Mesenteric fat pad (tissue), 1 donor: ENCODE data around the gene HIPK2. TPM values are rescaled to one million over a fixed set of nuclear protein-coding genes. Genes with fewer than 3 reads are reported as not detected.

ENCODE experiments used
- DNase-seq: peaks from one replicate; pipeline ENCODE4 v3.0.0-alpha.2; 2020; ENCODE audit warnings: low spot score
- total RNA-seq: library from RNA; stranded (reverse); fragmentation: NEBNext Ultra II Directional; extraction: Animal tissue kit (Norgen Biotek cat#: 25700); gene quantifications from one replicate; pipeline ENCODE4 v1.2.1, GENCODE V29; 2021
- donor health status: DM: yes; HTN: yes; CAD: no.

The HIPK2 gene
- total RNA-seq, 1 donor from 2014 or later: 217 TPM

DNA sequence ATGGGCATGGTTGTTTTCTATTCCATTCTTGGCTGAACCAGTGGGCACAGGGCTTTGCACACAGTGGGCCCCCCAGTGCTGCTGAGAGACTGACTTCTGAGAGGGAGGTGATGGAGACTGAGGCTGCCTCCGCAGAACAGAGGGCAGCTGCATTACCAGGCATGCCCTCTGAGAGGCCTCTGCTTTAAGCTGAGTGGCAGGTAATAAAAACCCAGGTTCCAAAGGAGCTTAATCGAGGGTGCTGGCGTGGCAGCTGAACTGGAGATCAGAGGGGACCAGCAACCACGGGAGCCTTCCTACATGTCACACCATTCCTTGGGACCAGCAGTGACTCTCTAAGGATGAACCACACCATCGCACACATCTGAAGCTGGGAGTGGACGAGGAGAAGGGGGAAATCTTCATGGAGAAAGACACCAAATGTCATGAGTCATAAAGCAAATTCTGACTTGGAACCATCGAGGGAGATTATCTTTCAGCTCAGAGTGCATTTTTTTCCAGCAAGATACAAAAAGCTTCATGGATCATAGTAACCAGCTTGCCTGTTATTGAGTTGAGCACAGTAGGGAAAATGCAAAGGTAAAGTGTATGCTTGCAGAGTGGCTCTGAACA is 24.6 kb downstream of the HIPK2 start:
- DNase-seq: no peak

DNA sequence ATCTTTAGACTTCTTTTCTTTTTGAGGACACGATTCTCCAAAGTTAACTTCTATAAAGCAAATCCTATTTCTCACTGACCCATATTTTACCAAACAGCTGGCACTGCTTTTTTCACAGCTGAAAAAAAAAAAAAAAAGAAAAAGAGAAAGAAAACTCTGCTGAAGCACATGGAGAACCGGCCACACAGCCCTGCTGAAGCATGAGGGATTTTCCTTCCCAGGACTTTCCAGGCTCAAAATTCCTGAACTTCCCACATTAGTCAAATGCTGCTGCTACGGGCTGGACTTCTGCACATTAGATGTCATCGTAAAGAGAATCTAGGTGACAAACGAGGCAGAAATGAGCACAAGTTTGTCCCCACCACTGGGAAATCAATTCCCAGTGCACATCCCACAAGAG is 25.2 kb downstream of the HIPK2 start:
- DNase-seq: no peak

GRCh38 chr7:139752148-139752547 is 25.6 kb downstream of the HIPK2 start:
- no peak for DNase-seq

GRCh38 chr7:139750459-139751095 is 27.2 kb downstream of the HIPK2 start:
- no peak for DNase-seq

- no peak for DNase-seq
Measured at GRCh38 chr7:139749545-139749944, 28.3 kb downstream of the HIPK2 start.

DNA sequence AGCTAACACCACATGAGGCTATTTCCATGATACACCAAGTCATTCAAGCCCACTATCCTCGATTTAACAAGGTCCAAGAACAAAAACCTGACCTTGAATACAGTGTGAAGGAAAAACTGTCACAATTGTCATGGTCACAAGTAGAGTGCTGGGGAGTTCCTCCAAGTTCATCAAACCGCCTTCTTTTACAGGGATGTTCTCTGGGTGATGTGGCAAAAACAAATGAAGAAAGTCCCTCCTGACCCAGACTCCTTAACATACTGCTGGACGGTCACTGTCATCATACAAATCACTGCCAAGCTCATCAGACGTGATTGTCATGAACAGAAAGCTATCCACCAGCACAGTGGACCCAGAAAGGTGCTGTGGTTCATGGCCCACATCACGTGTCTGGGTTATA is 28.9 kb downstream of the HIPK2 start:
- no peak for DNase-seq

DNA sequence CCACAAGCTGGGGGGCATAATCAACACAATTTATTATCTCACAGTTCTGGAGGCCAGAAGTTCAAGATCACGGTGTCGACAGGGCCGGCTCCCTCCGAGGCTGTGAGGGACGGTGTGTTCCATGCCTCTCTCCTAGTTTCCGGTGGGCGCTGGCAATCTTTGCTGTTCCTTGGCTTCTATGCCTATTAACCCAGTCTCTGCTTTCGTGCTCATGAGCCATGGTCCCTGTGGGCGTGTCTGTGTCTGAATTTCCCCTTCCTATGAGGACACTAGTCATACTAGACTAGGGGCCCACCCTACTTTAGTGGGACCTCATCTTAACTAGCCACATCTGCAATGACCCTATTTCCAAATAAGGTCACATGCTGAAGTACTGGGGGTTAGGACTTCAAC is 29.4 kb downstream of the HIPK2 start:
- DNase-seq: no peak

GRCh38 chr7:139747662-139748372 is 30.0 kb downstream of the HIPK2 start:
- no peak for DNase-seq

DNA sequence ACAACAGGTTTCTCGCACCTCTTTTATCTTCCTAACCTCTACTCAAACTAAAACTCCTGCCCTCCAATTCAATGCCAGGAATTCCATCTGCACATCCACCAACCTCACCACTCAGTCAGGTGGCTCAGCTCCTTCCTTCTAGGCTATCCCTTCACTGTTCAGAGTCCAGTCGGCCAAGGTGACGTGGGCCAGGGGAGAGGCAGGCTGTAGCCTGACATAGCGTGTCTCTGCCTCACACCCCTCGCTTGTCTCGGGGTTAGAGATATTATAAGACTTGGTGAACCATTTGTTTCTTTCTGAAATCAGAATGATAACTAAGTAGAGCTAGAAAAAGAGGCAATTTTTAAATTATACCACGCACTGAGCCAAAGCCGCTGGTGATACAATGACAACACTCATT is 31.1 kb downstream of the HIPK2 start:
- DNase-seq: no peak

DNA sequence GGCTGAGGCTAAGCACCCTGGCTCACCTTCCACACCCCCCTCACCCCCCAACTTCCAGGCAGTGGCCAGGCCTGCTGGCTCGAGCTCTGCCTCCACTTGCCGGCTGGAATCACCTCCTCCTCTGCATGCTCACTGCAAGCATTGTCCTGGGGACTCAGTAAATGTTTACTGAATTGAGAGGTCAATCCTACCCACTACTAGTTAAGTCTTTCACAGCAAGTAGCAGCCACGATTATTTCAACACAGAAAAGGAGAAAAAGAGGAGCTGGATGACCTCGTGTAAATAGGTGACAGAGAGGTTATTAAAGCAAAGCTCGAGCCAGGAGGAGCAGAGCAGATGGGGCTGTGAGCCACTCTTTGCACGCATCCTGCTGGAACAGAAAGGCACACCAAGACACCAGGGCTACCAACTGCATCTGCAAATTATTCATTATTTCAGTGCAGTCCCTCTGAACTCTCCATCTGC is 32.1 kb downstream of the HIPK2 start:
- DNase-seq: no peak

GRCh38 chr7:139744768-139745677 is 32.8 kb downstream of the HIPK2 start:
- no peak for DNase-seq

DNA sequence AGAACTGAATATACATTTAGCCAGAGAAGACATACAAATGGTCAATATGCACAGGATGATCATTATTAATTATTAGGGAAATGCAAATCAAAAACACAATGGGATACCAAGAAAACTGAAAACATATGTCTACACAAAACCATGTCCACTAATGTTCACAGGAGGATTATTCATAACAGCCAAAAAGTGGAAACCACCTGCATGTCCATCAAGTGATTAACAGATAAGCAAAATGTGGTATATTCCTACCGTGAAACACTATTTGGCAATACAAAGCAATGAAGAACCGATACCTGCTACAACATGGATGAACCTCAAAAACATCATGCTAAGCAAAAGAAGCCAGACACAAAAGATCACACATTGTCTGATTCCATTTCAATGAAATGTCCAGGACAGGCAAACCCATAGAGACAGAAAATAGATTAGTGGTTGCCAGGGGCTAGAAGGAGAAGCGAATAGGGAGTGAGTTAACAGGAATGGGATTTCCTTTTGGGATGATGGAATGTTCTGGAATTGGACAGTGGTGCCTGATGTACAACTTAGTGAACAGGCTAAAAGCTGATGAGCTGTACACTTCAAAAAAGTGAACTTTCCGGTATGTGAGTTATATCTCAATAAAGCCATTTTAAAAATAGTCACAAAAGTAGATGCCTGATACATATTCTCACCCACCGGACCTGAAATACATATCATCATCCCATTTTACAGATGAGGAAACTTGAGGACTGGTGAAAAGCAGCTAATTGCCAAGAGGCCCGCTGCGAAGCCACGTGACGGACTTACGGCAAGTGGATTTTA is 33.6 kb downstream of the HIPK2 start:
- no peak for DNase-seq

- no peak for DNase-seq
Measured at GRCh38 chr7:139743267-139743966, 34.4 kb downstream of the HIPK2 start.

- no peak for DNase-seq
Measured at GRCh38 chr7:139741789-139742344, 35.9 kb downstream of the HIPK2 start.

DNA sequence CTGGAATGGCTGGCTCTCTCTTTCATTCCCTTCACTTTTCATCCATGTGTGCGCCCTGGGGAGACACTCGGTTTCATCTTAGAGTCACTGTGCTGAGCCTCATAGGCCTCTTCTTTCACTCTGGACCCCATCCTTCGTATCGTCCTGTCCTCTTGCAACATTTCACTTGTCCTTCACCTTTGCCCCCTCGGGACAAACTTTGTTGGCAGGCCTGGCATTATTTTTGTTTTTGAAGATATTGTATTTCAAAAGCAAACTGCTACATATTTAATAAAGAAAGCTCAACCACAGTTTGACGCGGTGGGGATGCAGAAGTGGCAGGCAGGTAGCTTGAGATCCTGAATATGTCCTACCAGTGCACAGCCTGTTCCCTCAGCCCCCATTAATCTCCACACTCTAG is 36.6 kb downstream of the HIPK2 start:
- no peak for DNase-seq

DNA sequence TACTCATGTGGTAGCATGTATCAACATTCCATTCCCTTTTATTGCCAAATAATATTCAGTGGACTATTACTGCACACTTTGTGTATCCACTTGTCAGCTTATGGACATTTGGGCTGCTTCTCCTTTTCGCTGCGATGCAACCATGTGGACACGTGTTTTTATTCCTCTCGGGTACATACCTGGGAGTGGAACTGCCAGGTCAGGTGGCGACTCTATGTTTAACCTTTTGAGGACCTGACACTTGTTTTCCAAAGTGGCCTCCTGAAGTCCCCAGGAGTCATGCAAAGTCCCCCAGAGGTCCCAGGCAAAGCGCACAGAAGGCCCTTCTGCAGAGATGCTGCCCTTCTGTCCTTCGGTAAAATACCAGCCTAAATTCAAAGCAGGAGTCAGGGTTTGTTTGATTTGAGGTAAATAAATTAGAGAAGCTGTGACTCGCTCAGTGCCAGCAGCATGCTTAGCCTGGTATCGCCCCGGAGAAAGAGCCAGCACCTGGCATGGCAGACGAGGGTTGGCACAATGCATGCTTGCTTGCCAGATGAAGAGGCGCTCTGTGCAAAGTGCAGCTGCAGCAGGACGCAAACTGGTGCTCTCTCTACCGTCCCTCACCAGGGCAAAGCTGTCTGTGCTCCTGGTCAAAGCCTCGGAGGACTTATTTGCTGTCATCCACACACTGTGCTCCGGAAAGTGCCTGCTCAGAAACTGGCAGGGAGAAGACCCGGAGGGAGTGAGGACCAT is 37.8 kb downstream of the HIPK2 start:
- no peak for DNase-seq

DNA sequence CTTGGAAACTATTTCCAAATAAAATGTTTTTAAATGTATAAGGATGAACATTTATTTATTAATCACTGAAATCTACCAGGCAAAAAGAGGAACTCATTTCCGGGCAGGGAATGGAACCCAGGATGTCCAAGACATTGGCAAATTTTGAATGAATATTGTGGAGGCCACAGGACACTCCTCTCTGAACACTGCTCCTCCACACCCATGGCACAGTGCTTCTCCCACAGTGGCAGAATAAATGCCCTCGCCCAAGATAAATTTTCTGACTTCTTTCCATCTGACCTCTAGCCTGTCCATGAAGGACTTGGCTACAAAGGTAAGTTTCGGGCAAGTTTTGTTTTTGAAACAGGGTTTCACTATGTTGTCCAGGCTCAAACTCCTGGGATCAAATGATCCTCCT is 39.0 kb downstream of the HIPK2 start:
- DNase-seq: no peak

DNA sequence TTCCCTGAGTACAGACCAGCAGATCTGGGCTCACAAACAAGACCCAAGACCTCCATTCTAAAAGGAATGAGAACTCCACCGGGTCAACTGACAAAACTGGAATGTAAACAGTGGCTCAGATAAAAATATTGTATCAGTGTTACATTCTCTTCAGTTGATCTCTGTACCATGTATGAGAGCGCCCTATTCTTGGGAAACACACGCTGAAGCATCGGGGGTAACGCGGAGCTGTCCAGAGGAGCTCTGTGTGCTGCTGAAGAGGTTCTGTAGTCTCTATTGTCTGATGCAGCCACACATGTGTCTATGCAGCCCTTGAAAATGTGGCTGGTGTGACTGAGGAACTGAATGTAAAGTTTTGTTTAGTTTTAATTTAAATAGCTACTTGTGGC is 39.7 kb downstream of the HIPK2 start:
- DNase-seq: no peak
